Ovary (tissue), 3 donors: ENCODE results near the gene RBM26.

Source experiments
- EP300 ChIP-seq: sonication (generic); formaldehyde crosslinking; IDR thresholded peaks from one replicate; pipeline ENCODE4 v1.6.1; 2017; ENCODE audit warnings: antibody characterized with exemption
- POLR2A ChIP-seq: fragments of 450-650 bp; IDR thresholded peaks from one replicate; pipeline ENCODE4 v1.6.1; 2017; ENCODE audit warnings: antibody characterized with exemption, mild to moderate bottlenecking, moderate library complexity
- TF ChIP-seq, protein P1 (sequence below), 3 donors: fragments of 450-650 bp in 2 of 3; fragments of 200-600 bp in 1 of 3; IDR thresholded peaks; one replicate each; pipeline versions ENCODE4 v1.5.1 to v1.8.0; 2016 to 2022; ENCODE audit warnings: antibody characterized with exemption in 3 of 3, mild to moderate bottlenecking in 1 of 3
- donor health status: DM: no; HTN: no; CAD: no.

DNA sequence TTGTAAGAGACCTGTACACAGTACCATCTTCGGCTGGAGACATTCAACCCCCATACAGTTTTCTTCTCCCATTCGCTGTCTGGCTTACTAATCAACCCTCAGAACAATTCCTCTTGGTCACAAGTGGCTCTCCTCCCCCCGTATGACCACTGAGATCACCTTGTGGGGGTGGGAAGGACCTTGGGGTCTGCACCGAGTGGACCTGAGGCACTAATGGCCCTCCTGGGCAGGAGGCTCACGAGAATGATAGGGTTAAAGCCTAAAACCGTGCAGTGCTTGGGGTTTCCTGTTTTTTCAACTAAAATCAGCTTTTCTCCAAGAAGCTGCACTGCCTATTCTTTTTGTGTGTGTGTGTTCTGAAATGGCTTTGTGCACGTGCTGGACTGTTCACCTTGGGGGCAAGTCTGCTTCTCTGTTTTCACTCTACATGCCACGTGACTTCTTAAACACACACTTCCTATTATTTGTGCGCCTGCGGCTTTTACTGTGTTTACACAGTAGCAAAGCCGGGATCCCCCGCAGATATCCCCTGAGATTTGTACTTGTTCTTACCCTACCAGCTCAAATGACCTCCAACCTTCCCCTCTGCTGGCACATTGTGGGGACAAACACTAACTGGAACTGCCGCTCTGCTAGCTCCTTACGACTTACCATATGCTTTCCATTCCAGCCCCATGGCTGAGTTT is 12.3 kb downstream of the RBM26 start:
- TF ChIP-seq, protein P1, sequence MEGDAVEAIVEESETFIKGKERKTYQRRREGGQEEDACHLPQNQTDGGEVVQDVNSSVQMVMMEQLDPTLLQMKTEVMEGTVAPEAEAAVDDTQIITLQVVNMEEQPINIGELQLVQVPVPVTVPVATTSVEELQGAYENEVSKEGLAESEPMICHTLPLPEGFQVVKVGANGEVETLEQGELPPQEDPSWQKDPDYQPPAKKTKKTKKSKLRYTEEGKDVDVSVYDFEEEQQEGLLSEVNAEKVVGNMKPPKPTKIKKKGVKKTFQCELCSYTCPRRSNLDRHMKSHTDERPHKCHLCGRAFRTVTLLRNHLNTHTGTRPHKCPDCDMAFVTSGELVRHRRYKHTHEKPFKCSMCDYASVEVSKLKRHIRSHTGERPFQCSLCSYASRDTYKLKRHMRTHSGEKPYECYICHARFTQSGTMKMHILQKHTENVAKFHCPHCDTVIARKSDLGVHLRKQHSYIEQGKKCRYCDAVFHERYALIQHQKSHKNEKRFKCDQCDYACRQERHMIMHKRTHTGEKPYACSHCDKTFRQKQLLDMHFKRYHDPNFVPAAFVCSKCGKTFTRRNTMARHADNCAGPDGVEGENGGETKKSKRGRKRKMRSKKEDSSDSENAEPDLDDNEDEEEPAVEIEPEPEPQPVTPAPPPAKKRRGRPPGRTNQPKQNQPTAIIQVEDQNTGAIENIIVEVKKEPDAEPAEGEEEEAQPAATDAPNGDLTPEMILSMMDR (IDR thresholded peaks at IDR 0.05), result no peak
- TF ChIP-seq EP300 (no peak), POLR2A (no peak)
